H9 (cell line): ENCODE data around the gene LITAFD. TPM values are rescaled to one million over a fixed set of nuclear protein-coding genes. Genes with fewer than 3 reads are reported as not detected.

Experiments
- DNase-seq: peaks from one replicate; pipeline ENCODE4 v3.0.0-alpha.2; 2017
- H2AFZ ChIP-seq: one replicate; pipeline ENCODE4 v1.6.1; 2013; ENCODE audit warnings: mild to moderate bottlenecking, low read length, control low read depth, moderate library complexity
- H2AK5ac ChIP-seq: 2 replicates; pipeline ENCODE4 v1.6.1; 2013; ENCODE audit warnings: low read length, control low read depth, mixed read lengths; ENCODE audit not compliant: insufficient read length
- H2BK120ac ChIP-seq: one replicate; pipeline ENCODE4 v1.6.1; 2013; ENCODE audit warnings: low read depth, mild to moderate bottlenecking, low read length, control low read depth, inconsistent platforms; ENCODE audit not compliant: poor library complexity, severe bottlenecking
- H2BK12ac ChIP-seq: 2 replicates; pipeline ENCODE4 v1.6.1; 2013; ENCODE audit warnings: low read length, control low read depth, mixed read lengths, low read depth; ENCODE audit not compliant: insufficient read length
- H2BK15ac ChIP-seq: 2 replicates; pipeline ENCODE4 v1.6.1; 2013; ENCODE audit warnings: low read depth, low read length, control low read depth
- H2BK20ac ChIP-seq: one replicate; pipeline ENCODE4 v1.6.1; 2013; ENCODE audit warnings: low read depth, mild to moderate bottlenecking, low read length, control low read depth, inconsistent platforms; ENCODE audit not compliant: poor library complexity, severe bottlenecking
- H2BK5ac ChIP-seq: 2 replicates; pipeline ENCODE4 v1.6.1; 2013; ENCODE audit warnings: low read length, control low read depth, mixed read lengths; ENCODE audit not compliant: insufficient read length
- H3K14ac ChIP-seq: 2 replicates; pipeline ENCODE4 v1.6.1; 2013; ENCODE audit warnings: low read length, control low read depth; ENCODE audit not compliant: insufficient read depth
- H3K18ac ChIP-seq: 2 replicates; pipeline ENCODE4 v1.6.1; 2013; ENCODE audit warnings: low read depth, mild to moderate bottlenecking, mixed read lengths, low read length, control low read depth; ENCODE audit not compliant: insufficient read length
- H3K23ac ChIP-seq: 2 replicates; pipeline ENCODE4 v1.6.1; 2013; ENCODE audit warnings: low read length, control low read depth, mixed read lengths, low read depth; ENCODE audit not compliant: insufficient read length
- H3K23me2 ChIP-seq: 2 replicates; pipeline ENCODE4 v1.6.1; 2013; ENCODE audit warnings: low read depth, mild to moderate bottlenecking, mixed read lengths, low read length, control low read depth; ENCODE audit not compliant: insufficient read length, poor library complexity, severe bottlenecking
- H3K27ac ChIP-seq: 2 replicates; pipeline ENCODE4 v1.5.1; 2013; ENCODE audit warnings: low read length, control low read depth, mixed read lengths, low read depth; ENCODE audit not compliant: insufficient read length
- H3K27me3 ChIP-seq: 2 replicates; pipeline ENCODE4 v1.6.1; 2013; ENCODE audit warnings: low read length, control low read depth, inconsistent platforms; ENCODE audit not compliant: insufficient read depth
- H3K4ac ChIP-seq: 2 replicates; pipeline ENCODE4 v1.6.1; 2013; ENCODE audit warnings: low read depth, mild to moderate bottlenecking, control low read depth, inconsistent platforms, low read length, moderate library complexity
- H3K4me1 ChIP-seq: 2 replicates; pipeline ENCODE4 v1.6.1; 2013; ENCODE audit warnings: low read length, control low read depth, inconsistent platforms; ENCODE audit not compliant: insufficient read depth
- H3K4me2 ChIP-seq: 2 replicates; pipeline ENCODE4 v1.6.1; 2013; ENCODE audit warnings: low read length, control low read depth, mixed read lengths; ENCODE audit not compliant: insufficient read length, insufficient read depth
- H3K56ac ChIP-seq: 2 replicates; pipeline ENCODE4 v1.6.1; 2013; ENCODE audit warnings: low read depth, mild to moderate bottlenecking, mixed read lengths, low read length, control low read depth; ENCODE audit not compliant: insufficient read length
- H3K79me1 ChIP-seq: 2 replicates; pipeline ENCODE4 v1.6.1; 2013; ENCODE audit warnings: low read depth, mild to moderate bottlenecking, moderate library complexity, low read length, control low read depth, inconsistent platforms; ENCODE audit not compliant: insufficient read depth, poor library complexity, severe bottlenecking
- H3K79me2 ChIP-seq: 2 replicates; pipeline ENCODE4 v1.6.1; 2013; ENCODE audit warnings: low read length, control low read depth, inconsistent platforms; ENCODE audit not compliant: insufficient read depth
- H3K9ac ChIP-seq: 2 replicates; pipeline ENCODE4 v1.6.1; 2013; ENCODE audit warnings: low read length, control low read depth, mixed read lengths; ENCODE audit not compliant: insufficient read length; ENCODE audit errors: extremely low read depth
- H3K9me3 ChIP-seq: one replicate; pipeline ENCODE4 v1.6.1; 2013; ENCODE audit warnings: low read depth, low read length, inconsistent platforms; ENCODE audit not compliant: control insufficient read depth
- H3T11ph ChIP-seq: one replicate; pipeline ENCODE4 v1.6.1; 2013; ENCODE audit warnings: mild to moderate bottlenecking, low read length, control low read depth, inconsistent platforms
- H4K20me1 ChIP-seq: one replicate; pipeline ENCODE4 v1.6.1; 2013; ENCODE audit not compliant: control insufficient read depth, insufficient read length, insufficient read depth
- H4K5ac ChIP-seq: 2 replicates; pipeline ENCODE4 v1.6.1; 2013; ENCODE audit warnings: low read depth, mild to moderate bottlenecking, mixed read lengths, low read length, control low read depth; ENCODE audit not compliant: insufficient read length
- H4K8ac ChIP-seq: replicated peaks from 2 replicates; pipeline ENCODE4 v1.6.1; 2013; ENCODE audit warnings: low read length, control low read depth, mixed read lengths, low read depth; ENCODE audit not compliant: insufficient read length
- H4K91ac ChIP-seq: 2 replicates; pipeline ENCODE4 v1.6.1; 2013; ENCODE audit warnings: low read depth, mild to moderate bottlenecking, moderate library complexity, mixed read lengths, low read length, control low read depth; ENCODE audit not compliant: insufficient read length
- H3K27ac Mint-ChIP-seq, 3 experiments: 2 replicates in 2 of 3; 3 replicates in 1 of 3; pipeline ENCODE4 v1.8.0; 2020 to 2021; ENCODE audit warnings: mixed read lengths in 3 of 3, mild to moderate bottlenecking in 1 of 3, moderate library complexity in 1 of 3
- H3K27me3 Mint-ChIP-seq: 2 replicates; pipeline ENCODE4 v1.8.0; 2021; ENCODE audit warnings: low read depth, mild to moderate bottlenecking, moderate library complexity, mixed read lengths
- H3K36me3 Mint-ChIP-seq, 3 experiments: 2 replicates in 2 of 3; 3 replicates in 1 of 3; pipeline ENCODE4 v1.8.0; 2020 to 2021; ENCODE audit warnings: low read depth in 3 of 3, mixed read lengths in 3 of 3; ENCODE audit not compliant: insufficient read depth in 1 of 3
- H3K4me1 Mint-ChIP-seq, 2 experiments: 2 replicates each; pipeline ENCODE4 v1.8.0; 2020; ENCODE audit warnings: mixed read lengths in 2 of 2
- H3K4me3 Mint-ChIP-seq, 2 experiments: 2 replicates in 1 of 2; 3 replicates in 1 of 2; pipeline ENCODE4 v1.8.0; 2020 to 2021; ENCODE audit warnings: mild to moderate bottlenecking in 2 of 2, mixed read lengths in 2 of 2, moderate library complexity in 1 of 2
- H3K9me3 Mint-ChIP-seq, 2 experiments: 2 replicates in 1 of 2; 3 replicates in 1 of 2; pipeline ENCODE4 v1.8.0; 2020; ENCODE audit warnings: mild to moderate bottlenecking in 2 of 2, mixed read lengths in 2 of 2, moderate library complexity in 1 of 2
- CTCF ChIP-seq: fragments of 200-600 bp; sonication (generic); conservative IDR thresholded peaks from 3 replicates; pipeline ENCODE4 v1.8.0; 2021; ENCODE audit warnings: antibody characterized with exemption, mild to moderate bottlenecking
- WGBS: extraction: QIAGEN DNeasy Blood & Tissue Kit; methylation state at CpG from one replicate; pipeline ENCODE4 v1.1.7; 2013; ENCODE audit warnings: missing lambda C conversion rate, low lambda C conversion rate, mixed read lengths; ENCODE audit not compliant: insufficient read length; ENCODE audit errors: extremely low coverage; 5-methylcytosine and 5-hydroxymethylcytosine counted together
- total RNA-seq: library from RNA; stranded (reverse); gene quantifications from 2 replicates; pipeline ENCODE4 v1.2.1, GENCODE V29; 2021

LITAFD gene
- total RNA-seq, 1 experiment from 2014 or later: not detected

GRCh38 chr16:8898660-8899318 is 16.6 kb downstream of the LITAFD start:
- H2BK12ac ChIP-seq: no peak overlapping the region
- no CpG with 5 or more reads among the region's 3 CpGs for WGBS
- no peak overlapping the region for H2BK15ac ChIP-seq
- H3K36me3 Mint-ChIP-seq: peaks cover 83 to 99% (median 97%) of the 10 kb centered on the region in 3 experiments
- no peak overlapping the region for H3T11ph ChIP-seq
- no peak overlapping the region for H3K56ac ChIP-seq
- no peak overlapping the region for H3K4me3 Mint-ChIP-seq
- no peaks in the 10 kb centered on the region for H3K27me3 ChIP-seq
- no peaks in the 10 kb centered on the region for H3K9me3 ChIP-seq
- no peak for DNase-seq
- no peaks in the 10 kb centered on the region for H3K79me1 ChIP-seq
- no peak overlapping the region for H3K9ac ChIP-seq
- H3K4me1 ChIP-seq: no peaks in the 10 kb centered on the region
- no peak overlapping the region for H3K14ac ChIP-seq
- H3K4ac ChIP-seq: no peak overlapping the region
- H3K4me2 ChIP-seq: no peak overlapping the region
- no peak overlapping the region for H2BK5ac ChIP-seq
- no peaks in the 10 kb centered on the region for H3K23me2 ChIP-seq
- H2BK120ac ChIP-seq: no peak overlapping the region
- H3K18ac ChIP-seq: no peak overlapping the region
- no peak overlapping the region for H4K8ac ChIP-seq
- H3K27me3 Mint-ChIP-seq: no peaks in the 10 kb centered on the region
- H4K5ac ChIP-seq: no peak overlapping the region
- no peaks in the 10 kb centered on the region for H4K20me1 ChIP-seq
- no peak overlapping the region for H3K27ac Mint-ChIP-seq
- H2AFZ ChIP-seq: no peak overlapping the region
- no peaks in the 10 kb centered on the region for H3K9me3 Mint-ChIP-seq
- H3K27ac ChIP-seq: no peak overlapping the region
- no peak overlapping the region for H3K23ac ChIP-seq
- TF ChIP-seq CTCF: no peak
- no peak overlapping the region for H2AK5ac ChIP-seq
- H3K79me2 ChIP-seq: no peaks in the 10 kb centered on the region
- peaks cover 0 to 9% of the 10 kb centered on the region in 2 experiments; a peak in 2 of 4 replicates for H3K4me1 Mint-ChIP-seq
- no peak overlapping the region for H4K91ac ChIP-seq
- no peak overlapping the region for H2BK20ac ChIP-seq
